Activated T-cell treated with anti-CD3 and anti-CD28 coated beads, Interleukin-2, amount 50 U/mL, for 1 hour (primary cell): Measurements from ENCODE around the gene CHST8.
"Not testable (repeated sequence)": the region's sequence is repeated elsewhere in the genome, so short reads cannot be mapped to it uniquely, and the experiment has no call there.

Experiments used
- DNase-seq: peaks from one replicate; pipeline ENCODE4 v3.0.0-alpha.2; 2020

Gene CHST8

DNA sequence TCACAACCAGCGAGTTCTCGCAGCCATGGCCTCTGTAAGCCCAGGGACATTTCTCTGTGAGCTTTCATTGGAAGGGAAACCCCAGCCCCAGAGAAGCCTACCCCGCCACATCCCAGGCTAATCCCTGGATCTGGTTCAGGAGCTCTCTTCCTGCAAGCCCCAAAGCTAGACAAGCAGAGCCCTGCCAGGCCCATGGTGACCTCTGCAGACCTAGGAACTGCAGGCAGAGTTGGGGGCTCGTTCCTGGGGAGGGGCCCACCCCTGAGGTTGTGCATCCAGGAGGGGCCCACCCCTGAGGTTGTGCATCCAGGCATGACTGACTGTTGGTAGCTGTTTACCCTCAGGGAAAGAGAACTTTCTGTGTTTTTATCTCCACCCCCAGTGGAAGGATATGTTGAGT lies 196.7 kb downstream of the CHST8 start:
- no peak for DNase-seq

DNA sequence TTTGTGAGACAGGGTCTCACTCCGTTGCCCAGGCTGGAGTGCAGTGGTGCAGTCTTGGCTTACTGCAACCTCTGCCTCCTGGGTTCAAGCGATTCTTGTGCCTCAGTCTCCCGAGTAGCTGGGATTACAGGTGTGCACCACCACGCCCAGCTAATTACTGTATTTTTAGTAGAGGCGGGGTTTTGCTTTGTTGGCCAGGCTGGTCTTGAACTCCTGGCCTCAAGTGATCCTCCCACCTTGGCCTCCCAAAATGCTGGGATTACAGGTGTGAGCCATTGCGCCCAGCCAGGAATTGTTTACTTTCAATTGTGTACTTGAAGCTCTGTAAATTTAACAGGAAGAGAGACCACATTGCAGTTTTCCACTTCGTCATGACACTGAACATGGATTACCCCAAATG lies 197.3 kb downstream of the CHST8 start:
- DNase-seq = not testable (repeated sequence)

GRCh38 chr19:33819506-33819879 lies 197.7 kb downstream of the CHST8 start:
- no peak for DNase-seq

DNA sequence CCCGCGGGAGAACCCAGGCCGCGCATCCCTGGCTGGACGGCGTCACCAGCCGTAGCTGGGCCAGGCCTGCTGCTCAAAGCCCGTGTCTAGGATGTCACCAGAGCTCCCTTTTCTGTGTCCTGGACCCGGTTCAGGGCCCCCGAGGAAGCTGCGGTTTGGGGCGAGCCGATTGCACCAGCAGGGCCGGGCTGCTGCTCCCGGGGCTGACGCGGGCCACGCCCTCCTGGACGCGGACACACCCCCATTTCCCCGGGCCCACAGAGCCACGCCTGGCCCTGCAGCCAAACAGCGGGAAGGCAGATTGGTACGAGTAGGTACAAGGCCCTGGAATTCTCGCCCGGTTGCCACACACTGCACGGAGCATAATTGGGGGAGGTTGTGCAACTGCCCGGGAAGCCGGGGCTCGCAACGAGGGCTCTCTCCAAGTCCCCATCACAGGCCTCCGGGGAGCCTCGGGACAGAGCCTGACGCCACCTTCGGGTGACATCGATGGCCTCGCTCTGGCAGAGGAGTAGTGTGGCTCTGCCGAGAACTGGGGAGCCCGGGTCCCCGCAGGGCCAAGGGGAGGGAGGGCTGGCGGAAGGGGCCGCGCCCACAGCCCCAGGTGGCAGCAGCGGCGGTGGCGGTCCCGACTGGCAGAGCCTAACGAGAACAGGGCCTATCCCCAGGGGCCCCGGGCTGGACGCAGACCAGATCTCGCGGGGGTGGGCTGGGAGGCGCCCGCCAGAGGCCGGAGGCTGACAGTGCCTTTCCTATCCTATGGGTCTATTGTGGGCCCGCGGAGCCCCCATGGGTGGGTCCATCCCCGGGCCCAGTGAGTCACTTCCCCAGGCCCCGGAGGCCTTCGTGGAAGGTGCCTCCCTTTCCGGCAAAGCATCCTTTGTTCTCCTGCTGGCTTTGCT lies 198.4 kb downstream of the CHST8 start:
- DNase-seq = peak; percentile 57

DNA sequence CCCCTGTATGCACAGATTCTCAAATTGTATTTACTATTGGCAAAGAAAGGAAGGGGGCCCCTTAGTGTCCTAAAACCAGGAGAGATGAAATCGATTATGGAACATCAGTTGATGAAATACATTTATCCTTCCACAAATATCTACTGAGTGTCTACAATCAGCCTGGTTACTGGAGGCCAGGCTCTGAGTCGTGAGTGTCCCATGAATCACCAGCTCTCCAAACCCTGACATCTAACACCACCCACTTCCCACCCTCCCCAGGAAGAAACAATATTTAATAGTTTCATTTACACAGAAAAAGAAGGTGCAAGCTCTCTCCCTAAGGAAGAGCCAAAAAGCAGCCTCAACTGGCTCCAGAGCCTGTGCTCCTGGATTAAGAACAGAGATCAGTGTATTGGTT lies 200.1 kb downstream of the CHST8 start:
- DNase-seq = no peak
